NCI-H2227 (cell line): ENCODE data around the gene MR1.
"Not testable (repeated sequence)": the region's sequence is repeated elsewhere in the genome, so short reads cannot be mapped to it uniquely, and the experiment has no call there.

ENCODE experiments used
- DNase-seq: peaks from one replicate; lab custom pipeline; 2025; ENCODE audit not compliant: unreplicated experiment; lab: John Stamatoyannopoulos, UW

Gene MR1

GRCh38 chr1:181028615-181029014 lies 5.2 kb upstream of the MR1 start:
- no peak for DNase-seq

- no peak for DNase-seq
Observed at GRCh38 chr1:181032535-181032934, 1.2 kb upstream of the MR1 start.

GRCh38 chr1:181033128-181033798 lies 520 bp upstream of the MR1 start:
- DNase-seq: peak; percentile 42

GRCh38 chr1:181035210-181035609 lies 1.4 kb downstream of the MR1 start:
- not testable (repeated sequence) for DNase-seq

- no peak for DNase-seq
Observed at GRCh38 chr1:181036107-181036836, 2.5 kb downstream of the MR1 start.

- DNase-seq: no peak
Observed at GRCh38 chr1:181037386-181037785, 3.6 kb downstream of the MR1 start.

- DNase-seq: peak; percentile 57
Observed at GRCh38 chr1:181038399-181038873, 4.7 kb downstream of the MR1 start.

GRCh38 chr1:181040284-181040865 lies 6.6 kb downstream of the MR1 start:
- no peak for DNase-seq

- DNase-seq: peak; percentile 42
Observed at GRCh38 chr1:181043025-181043888, 9.5 kb downstream of the MR1 start.

GRCh38 chr1:181044449-181044966 lies 10.7 kb downstream of the MR1 start:
- DNase-seq: no peak

- DNase-seq: not testable (repeated sequence)
Observed at GRCh38 chr1:181045946-181046345, 12.2 kb downstream of the MR1 start.

- no peak for DNase-seq
Observed at GRCh38 chr1:181049378-181049777, 15.6 kb downstream of the MR1 start.

- DNase-seq: no peak
Observed at GRCh38 chr1:181050922-181051321, 17.1 kb downstream of the MR1 start.

GRCh38 chr1:181056560-181056959 lies 22.8 kb downstream of the MR1 start:
- no peak for DNase-seq

- no peak for DNase-seq
Observed at GRCh38 chr1:181057079-181057478, 23.3 kb downstream of the MR1 start.

GRCh38 chr1:181059435-181059834 lies 25.7 kb downstream of the MR1 start:
- no peak for DNase-seq

GRCh38 chr1:181060066-181060465 lies 26.3 kb downstream of the MR1 start:
- no peak for DNase-seq

GRCh38 chr1:181060947-181061346 lies 27.2 kb downstream of the MR1 start:
- not testable (repeated sequence) for DNase-seq

- no peak for DNase-seq
Observed at GRCh38 chr1:181061487-181061886, 27.7 kb downstream of the MR1 start.

- no peak for DNase-seq
Observed at GRCh38 chr1:181061891-181062835, 28.4 kb downstream of the MR1 start.
